Liver (tissue), 9 donors: ENCODE results near the gene GOSR2. TPM values are rescaled to one million over a fixed set of nuclear protein-coding genes. Genes with fewer than 3 reads are reported as not detected.
A peak's percentile ranks its signal among the peaks of the same experiment; 100 is the strongest.

Source experiments
- DNase-seq: peaks from one replicate; pipeline ENCODE4 v3.0.0-alpha.2; 2017; ENCODE audit warnings: low spot score
- H3K27ac ChIP-seq, 2 donors: one replicate each; pipeline ENCODE4 v1.7.0; 2013; ENCODE audit warnings: inconsistent platforms in 2 of 2, low read length in 2 of 2, control low read depth in 1 of 2, low read depth in 1 of 2, mild to moderate bottlenecking in 1 of 2
- H3K27me3 ChIP-seq, 4 donors: one replicate each; pipeline versions ENCODE4 v1.6.1 to v1.7.0; 2013; ENCODE audit warnings: low read length in 3 of 4, inconsistent platforms in 1 of 4, mild to moderate bottlenecking in 1 of 4, moderate library complexity in 1 of 4; ENCODE audit not compliant: control insufficient read depth in 4 of 4, insufficient read depth in 4 of 4
- H3K36me3 ChIP-seq, 4 donors: one replicate each; pipeline versions ENCODE4 v1.6.1 to v1.7.0; 2013; ENCODE audit warnings: low read length in 3 of 4, mild to moderate bottlenecking in 3 of 4, low read depth in 1 of 4, moderate library complexity in 1 of 4; ENCODE audit not compliant: control insufficient read depth in 4 of 4, insufficient read depth in 3 of 4
- H3K4me1 ChIP-seq, 4 donors: one replicate each; pipeline versions ENCODE4 v1.6.1 to v1.7.0; 2013; ENCODE audit warnings: low read length in 3 of 4, mild to moderate bottlenecking in 3 of 4, moderate library complexity in 1 of 4; ENCODE audit not compliant: control insufficient read depth in 4 of 4, insufficient read depth in 4 of 4
- H3K4me3 ChIP-seq, 3 donors: one replicate each; pipeline versions ENCODE4 v1.6.1 to v1.7.0; 2013; ENCODE audit warnings: low read length in 3 of 3, control low read depth in 1 of 3, low read depth in 1 of 3, mild to moderate bottlenecking in 1 of 3
- H3K9ac ChIP-seq, 2 donors: one replicate each; pipeline ENCODE4 v1.7.0; 2013; ENCODE audit warnings: low read length in 2 of 2, mild to moderate bottlenecking in 2 of 2, moderate library complexity in 2 of 2, control low read depth in 1 of 2, low read depth in 1 of 2
- H3K9me3 ChIP-seq, 4 donors: one replicate each; pipeline versions ENCODE4 v1.6.1 to v1.7.0; 2013; ENCODE audit warnings: low read length in 3 of 4; ENCODE audit not compliant: control insufficient read depth in 4 of 4
- ATF3 ChIP-seq: IDR thresholded peaks from 2 replicates; pipeline ENCODE4 v1.6.1; 2016; ENCODE audit warnings: antibody characterized with exemption
- CTCF ChIP-seq: fragments of 150-350 bp; IDR thresholded peaks from 2 replicates; pipeline ENCODE4 v1.5.1; 2017; ENCODE audit warnings: improper control_type of control experiment, low read depth, low read length; ENCODE audit not compliant: missing input control
- EGR1 ChIP-seq, 2 donors: IDR thresholded peaks; 2 replicates each; pipeline ENCODE4 v1.6.1; 2016 to 2018; ENCODE audit warnings: antibody characterized with exemption in 2 of 2, low read depth in 2 of 2
- FOXA1 ChIP-seq: IDR thresholded peaks from 2 replicates; pipeline ENCODE4 v1.6.1; 2016; ENCODE audit warnings: antibody characterized with exemption
- FOXA2 ChIP-seq: IDR thresholded peaks from 2 replicates; pipeline ENCODE4 v1.6.1; 2016; ENCODE audit warnings: antibody characterized with exemption
- GABPA ChIP-seq, 2 donors: IDR thresholded peaks in 1 of 2; conservative IDR thresholded peaks in 1 of 2; 2 replicates each; pipeline ENCODE4 v1.6.1; 2016; ENCODE audit warnings: antibody characterized with exemption in 2 of 2, mild to moderate bottlenecking in 1 of 2, moderate library complexity in 1 of 2
- HNF4A ChIP-seq, 2 donors: conservative IDR thresholded peaks; 2 replicates each; pipeline ENCODE4 v1.6.1; 2016; ENCODE audit warnings: antibody characterized with exemption in 2 of 2, mild to moderate bottlenecking in 2 of 2
- HNF4G ChIP-seq: IDR thresholded peaks from 2 replicates; pipeline ENCODE4 v1.6.1; 2016; ENCODE audit warnings: antibody characterized with exemption
- JUND ChIP-seq, 2 donors: IDR thresholded peaks; 2 replicates each; pipeline ENCODE4 v1.6.1; 2016; ENCODE audit warnings: antibody characterized with exemption in 2 of 2
- MAX ChIP-seq: IDR thresholded peaks from 2 replicates; pipeline ENCODE4 v1.6.1; 2016; ENCODE audit warnings: antibody characterized with exemption
- NR2F2 ChIP-seq: IDR thresholded peaks from 2 replicates; pipeline ENCODE4 v1.6.1; 2016; ENCODE audit warnings: antibody characterized with exemption
- RAD21 ChIP-seq, 2 donors: IDR thresholded peaks; 2 replicates each; pipeline ENCODE4 v1.6.1; 2016; ENCODE audit warnings: antibody characterized with exemption in 2 of 2, mild to moderate bottlenecking in 2 of 2
- RXRA ChIP-seq, 2 donors: IDR thresholded peaks; 2 replicates each; pipeline ENCODE4 v1.6.1; 2017 to 2018; ENCODE audit warnings: antibody characterized with exemption in 2 of 2, mild to moderate bottlenecking in 1 of 2
- SP1 ChIP-seq: IDR thresholded peaks from 2 replicates; pipeline ENCODE4 v1.6.1; 2018; ENCODE audit warnings: antibody characterized with exemption, mild to moderate bottlenecking
- TAF1 ChIP-seq: conservative IDR thresholded peaks from 2 replicates; pipeline ENCODE4 v1.6.1; 2016; ENCODE audit warnings: antibody characterized with exemption, mild to moderate bottlenecking
- YY1 ChIP-seq: IDR thresholded peaks from 2 replicates; pipeline ENCODE4 v1.6.1; 2016; ENCODE audit warnings: antibody characterized with exemption, mild to moderate bottlenecking
- ZBTB33 ChIP-seq: IDR thresholded peaks from 2 replicates; pipeline ENCODE4 v1.6.1; 2016; ENCODE audit warnings: antibody characterized with exemption
- WGBS: extraction: QIAGEN DNeasy Blood & Tissue Kit; methylation state at CpG from one replicate; pipeline ENCODE4 v1.1.7; 2013; 5-methylcytosine and 5-hydroxymethylcytosine counted together
- polyA plus RNA-seq, 2 donors: library from polyadenylated mRNA; stranded (reverse) in 1 of 2; unstranded in 1 of 2; fragments of 200-250 nt in 1 of 2; fragments of >200 nt in 1 of 2; fragmentation: Nextera tagmentation in 1 of 2; extraction: Ambion mirVana in 1 of 2; gene quantifications; one replicate each; pipeline versions ENCODE4 v1.2.1 to v1.2.3, GENCODE V29; 2013 to 2015
- total RNA-seq, 2 donors: library from RNA; depleted of rRNA; stranded (reverse); fragments of >200 nt; gene quantifications; one replicate each; pipeline ENCODE4 v1.2.3, GENCODE V29; 2014
- TF ChIP-seq, protein P1 (sequence below): IDR thresholded peaks from 2 replicates; pipeline ENCODE4 v1.6.1; 2016; ENCODE audit warnings: antibody characterized with exemption, mild to moderate bottlenecking
- donor health status: healthy.
- donor health status: healthy.
- donor health status: healthy.
- donor health status: healthy.
- donor health status: healthy.

Gene GOSR2
- total and polyA plus RNA-seq, 4 donors = 19.9 to 43.8 (median 21.0) TPM

- no peaks in the 10 kb centered on the region for H3K9me3 ChIP-seq
- 15% methylated on average over 6 of the region's 6 CpGs for WGBS
- H3K36me3 ChIP-seq = no peaks in the 10 kb centered on the region
- no peak for DNase-seq
- H3K4me3 ChIP-seq = no peak overlapping the region
- peaks cover 6 to 15% (median 10%) of the 10 kb centered on the region in 4 donors for H3K4me1 ChIP-seq
- no peak for TF ChIP-seq CTCF
- no peak for TF ChIP-seq FOXA1
- no peak for TF ChIP-seq EGR1 (IDR thresholded peaks at IDR 0.05; ENCODE audit: low read depth in 2 of 2)
- TF ChIP-seq, protein P1, sequence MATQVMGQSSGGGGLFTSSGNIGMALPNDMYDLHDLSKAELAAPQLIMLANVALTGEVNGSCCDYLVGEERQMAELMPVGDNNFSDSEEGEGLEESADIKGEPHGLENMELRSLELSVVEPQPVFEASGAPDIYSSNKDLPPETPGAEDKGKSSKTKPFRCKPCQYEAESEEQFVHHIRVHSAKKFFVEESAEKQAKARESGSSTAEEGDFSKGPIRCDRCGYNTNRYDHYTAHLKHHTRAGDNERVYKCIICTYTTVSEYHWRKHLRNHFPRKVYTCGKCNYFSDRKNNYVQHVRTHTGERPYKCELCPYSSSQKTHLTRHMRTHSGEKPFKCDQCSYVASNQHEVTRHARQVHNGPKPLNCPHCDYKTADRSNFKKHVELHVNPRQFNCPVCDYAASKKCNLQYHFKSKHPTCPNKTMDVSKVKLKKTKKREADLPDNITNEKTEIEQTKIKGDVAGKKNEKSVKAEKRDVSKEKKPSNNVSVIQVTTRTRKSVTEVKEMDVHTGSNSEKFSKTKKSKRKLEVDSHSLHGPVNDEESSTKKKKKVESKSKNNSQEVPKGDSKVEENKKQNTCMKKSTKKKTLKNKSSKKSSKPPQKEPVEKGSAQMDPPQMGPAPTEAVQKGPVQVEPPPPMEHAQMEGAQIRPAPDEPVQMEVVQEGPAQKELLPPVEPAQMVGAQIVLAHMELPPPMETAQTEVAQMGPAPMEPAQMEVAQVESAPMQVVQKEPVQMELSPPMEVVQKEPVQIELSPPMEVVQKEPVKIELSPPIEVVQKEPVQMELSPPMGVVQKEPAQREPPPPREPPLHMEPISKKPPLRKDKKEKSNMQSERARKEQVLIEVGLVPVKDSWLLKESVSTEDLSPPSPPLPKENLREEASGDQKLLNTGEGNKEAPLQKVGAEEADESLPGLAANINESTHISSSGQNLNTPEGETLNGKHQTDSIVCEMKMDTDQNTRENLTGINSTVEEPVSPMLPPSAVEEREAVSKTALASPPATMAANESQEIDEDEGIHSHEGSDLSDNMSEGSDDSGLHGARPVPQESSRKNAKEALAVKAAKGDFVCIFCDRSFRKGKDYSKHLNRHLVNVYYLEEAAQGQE = no peak
- no peak for TF ChIP-seq RXRA (IDR thresholded peaks at IDR 0.05)
- H3K27ac ChIP-seq = peak overlapping the region; percentile 73 to 79
- no peaks in the 10 kb centered on the region for H3K27me3 ChIP-seq
- H3K9ac ChIP-seq = peak overlapping the region in 1 of 2 donors; percentile 73
These were observed 61.4 kb downstream of the GOSR2 start for GRCh38 chr17:46984341-46984740.

GRCh38 chr17:46984892-46985291 is 61.9 kb downstream of the GOSR2 start:
- Histone ChIP-seq H3K9me3 (no peaks in the 10 kb centered on the region), H3K27ac (peak overlapping the region; percentile 73 to 79), H3K4me3 (no peak overlapping the region), H3K36me3 (no peaks in the 10 kb centered on the region), H3K9ac (peak overlapping the region in 1 of 2 donors; percentile 73), H3K4me1 (peaks cover 5 to 13% (median 9%) of the 10 kb centered on the region in 4 donors), H3K27me3 (no peaks in the 10 kb centered on the region)
- peak; percentile 65 for TF ChIP-seq ZBTB33
- no peak for TF ChIP-seq ATF3
- TF ChIP-seq FOXA2 = peak; percentile 84
- no peak for TF ChIP-seq CTCF
- TF ChIP-seq MAX = peak; percentile 73
- peak in 1 of 2 donors; percentile 74 for TF ChIP-seq GABPA (IDR thresholded peaks at IDR 0.05 in 1 of 2, conservative IDR thresholded peaks at IDR 0.05 in 1 of 2)
- peak; percentile 82 for TF ChIP-seq FOXA1
- TF ChIP-seq JUND (IDR thresholded peaks at IDR 0.05) = peak in 1 of 2 donors; percentile 72
- peak; percentile 76 for TF ChIP-seq SP1
- peak; percentile 42 for TF ChIP-seq NR2F2
- TF ChIP-seq TAF1 = no peak
- TF ChIP-seq RXRA (IDR thresholded peaks at IDR 0.05) = peak; percentile 81 to 91
- TF ChIP-seq, protein P1 = peak; percentile 56
- peak in 1 of 2 donors; percentile 4 for TF ChIP-seq RAD21 (IDR thresholded peaks at IDR 0.05)
- peak; percentile 73 for TF ChIP-seq HNF4G
- peak; percentile 44 for TF ChIP-seq YY1
- peak; percentile 81 to 90 for TF ChIP-seq HNF4A (conservative IDR thresholded peaks at IDR 0.05)
- TF ChIP-seq EGR1 (IDR thresholded peaks at IDR 0.05; ENCODE audit: low read depth in 2 of 2) = no peak
- DNase-seq = no peak
- WGBS = 25% methylated on average over 5 of the region's 5 CpGs
